GM19395 (cell line): ENCODE results near the gene MYBPC1.

Experiments used
- ATAC-seq: cut with Tn5 transposase; IDR thresholded peaks from one replicate; pipeline ENCODE4 v1.9.1; 2021; ENCODE audit warnings: mild to moderate bottlenecking, moderate library complexity; ENCODE audit not compliant: unreplicated experiment

The MYBPC1 gene

GRCh38 chr12:101690544-101691098 lies 95.8 kb downstream of the MYBPC1 start:
- ATAC-seq: no peak

GRCh38 chr12:101691503-101692096 lies 96.8 kb downstream of the MYBPC1 start:
- no peak for ATAC-seq

- no peak for ATAC-seq
These were observed 99.6 kb downstream of the MYBPC1 start for GRCh38 chr12:101694297-101694848.

- no peak for ATAC-seq
These were observed 100.2 kb downstream of the MYBPC1 start for GRCh38 chr12:101694986-101695385.

GRCh38 chr12:101695706-101696105 lies 100.9 kb downstream of the MYBPC1 start:
- no peak for ATAC-seq

- peak; percentile 66 for ATAC-seq
These were observed 101.8 kb downstream of the MYBPC1 start for GRCh38 chr12:101696251-101697196.

- peak; percentile 71 for ATAC-seq
These were observed 102.6 kb downstream of the MYBPC1 start, which contains the start of gene CHPT1 for GRCh38 chr12:101697197-101697929. Gene CHPT1, plus strand, starts transcription at chr12:101697640. Its CDS starts 222 bp downstream, at chr12:101697862.

- ATAC-seq: peak; percentile 31
These were observed 103.4 kb downstream of the MYBPC1 start for GRCh38 chr12:101697930-101698799.

- ATAC-seq: no peak
These were observed 104.1 kb downstream of the MYBPC1 start for GRCh38 chr12:101698800-101699347.

- no peak for ATAC-seq
These were observed 105.6 kb downstream of the MYBPC1 start for GRCh38 chr12:101700299-101700820.

- ATAC-seq: no peak
These were observed 108.7 kb downstream of the MYBPC1 start for GRCh38 chr12:101703487-101703886.

GRCh38 chr12:101706403-101706802 lies 111.6 kb downstream of the MYBPC1 start:
- ATAC-seq: no peak

GRCh38 chr12:101707131-101707782 lies 112.5 kb downstream of the MYBPC1 start:
- ATAC-seq: no peak

- ATAC-seq: no peak
These were observed 115.5 kb downstream of the MYBPC1 start for GRCh38 chr12:101710288-101710687.

GRCh38 chr12:101713059-101713682 lies 118.4 kb downstream of the MYBPC1 start:
- no peak for ATAC-seq

- no peak for ATAC-seq
These were observed 119.2 kb downstream of the MYBPC1 start for GRCh38 chr12:101713930-101714329.

GRCh38 chr12:101714877-101715444 lies 120.2 kb downstream of the MYBPC1 start:
- ATAC-seq: no peak

GRCh38 chr12:101719566-101719965 lies 124.8 kb downstream of the MYBPC1 start:
- no peak for ATAC-seq
